HG02798 (cell line): ENCODE measurements around the gene BMP8A.

Experiments used
- ATAC-seq: cut with Tn5 transposase; IDR thresholded peaks from one replicate; pipeline ENCODE4 v1.9.1; 2021; ENCODE audit warnings: mild to moderate bottlenecking; ENCODE audit not compliant: unreplicated experiment, poor library complexity

Gene BMP8A

DNA sequence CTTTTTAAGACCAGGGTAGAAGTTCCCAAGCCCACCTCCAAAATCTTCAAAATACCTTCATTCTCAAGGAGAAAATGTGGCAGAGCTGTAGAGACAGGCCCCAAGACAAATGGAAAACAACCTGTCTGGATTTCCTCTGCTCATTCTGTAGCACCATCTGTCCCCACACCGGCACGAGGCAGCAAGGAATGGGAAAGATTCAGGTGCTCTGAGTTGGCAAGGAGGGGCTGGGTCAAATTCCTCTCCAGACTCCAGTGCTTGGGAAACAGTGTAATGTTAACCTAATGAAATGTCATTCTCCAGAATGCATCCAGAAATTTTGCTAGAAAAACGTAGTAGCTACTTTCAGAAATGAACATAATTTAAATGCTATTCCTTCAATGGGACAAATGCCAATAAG lies 75.9 kb downstream of the BMP8A start:
- no peak for ATAC-seq

DNA sequence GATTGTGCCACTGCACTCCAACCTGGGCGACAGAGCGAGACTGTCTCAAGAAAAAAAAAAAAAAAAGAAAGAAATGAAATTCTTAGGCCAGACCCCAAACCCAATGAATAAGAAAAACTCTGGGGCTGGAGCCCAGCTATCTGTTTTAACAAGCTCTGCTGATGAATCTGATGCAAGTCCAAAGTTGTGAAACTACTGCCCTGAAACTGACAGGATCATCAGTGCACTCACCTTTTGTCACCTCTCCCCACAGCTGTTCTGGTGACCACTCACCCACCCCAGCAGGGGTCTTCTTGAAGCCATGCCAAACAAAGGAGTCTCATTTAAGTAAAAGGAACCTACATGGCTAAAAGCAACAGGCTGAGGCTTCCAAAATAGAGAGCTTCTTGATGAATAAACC lies 76.8 kb downstream of the BMP8A start:
- ATAC-seq: no peak

DNA sequence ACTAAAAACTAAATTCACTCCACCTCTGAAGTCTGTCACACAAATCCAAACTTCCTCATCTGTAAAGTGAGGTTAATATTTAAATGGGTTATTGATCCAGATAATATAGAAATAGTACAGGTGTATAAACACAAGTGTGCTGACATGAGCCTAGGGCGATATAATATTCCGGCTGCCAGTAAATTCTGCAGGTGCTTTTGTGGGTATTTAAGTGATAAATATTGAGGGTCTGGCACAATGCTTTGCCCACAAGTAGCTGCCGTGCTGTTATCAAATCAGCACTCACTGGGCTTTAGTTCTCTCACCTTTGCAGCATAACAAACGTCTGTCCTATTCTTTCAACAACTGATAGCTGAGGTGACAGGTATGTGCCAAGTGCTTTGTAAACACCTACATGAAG lies 77.6 kb downstream of the BMP8A start:
- ATAC-seq: no peak

DNA sequence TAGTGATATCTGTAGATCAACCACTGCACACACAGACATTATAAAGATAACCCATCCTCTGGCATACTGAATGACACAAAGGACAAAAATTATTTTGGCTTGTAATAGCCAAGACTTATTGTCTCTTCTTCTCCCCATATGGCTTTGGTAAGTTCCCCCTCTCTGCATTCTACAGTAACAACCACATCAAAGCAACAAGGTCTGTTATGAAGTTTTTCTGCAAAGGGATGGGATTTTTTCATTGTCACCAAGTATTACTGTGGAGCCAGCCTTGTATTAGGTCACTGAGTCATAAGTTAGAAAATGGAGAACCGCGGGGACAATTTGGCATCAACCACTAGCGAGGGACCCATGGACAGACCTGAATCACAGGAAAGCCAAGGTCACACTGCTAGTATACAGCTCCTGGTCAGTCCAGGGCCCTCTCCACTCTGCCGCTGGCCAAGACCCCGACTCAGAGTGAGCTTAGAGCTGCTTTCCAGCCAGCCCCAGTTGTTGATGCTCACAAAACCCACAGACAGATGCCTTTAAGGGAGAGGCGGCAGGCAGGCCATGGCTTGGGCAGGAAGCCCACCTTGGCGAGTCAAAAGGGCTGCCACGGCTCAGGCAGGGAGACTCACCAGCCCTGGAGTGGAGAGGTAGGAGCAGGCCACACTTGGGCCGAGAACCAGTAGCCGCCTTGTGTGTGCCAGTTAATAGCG lies 79.2 kb downstream of the BMP8A start:
- ATAC-seq: no peak

DNA sequence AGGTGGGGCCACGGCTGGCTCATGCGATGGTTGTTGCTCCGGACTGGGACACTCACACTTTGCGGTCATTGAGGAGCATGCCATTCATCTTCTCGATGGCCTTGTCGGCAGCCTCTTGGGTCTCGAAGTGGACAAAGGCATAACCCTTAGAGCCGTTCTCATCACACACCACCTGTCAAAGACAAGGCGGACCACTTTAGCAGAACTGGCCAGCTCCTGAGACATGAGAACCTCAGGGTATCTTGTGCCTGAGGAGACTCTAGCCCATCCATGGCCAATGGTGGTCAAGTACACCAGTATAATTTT lies 79.7 kb downstream of the BMP8A start:
- ATAC-seq: no peak

DNA sequence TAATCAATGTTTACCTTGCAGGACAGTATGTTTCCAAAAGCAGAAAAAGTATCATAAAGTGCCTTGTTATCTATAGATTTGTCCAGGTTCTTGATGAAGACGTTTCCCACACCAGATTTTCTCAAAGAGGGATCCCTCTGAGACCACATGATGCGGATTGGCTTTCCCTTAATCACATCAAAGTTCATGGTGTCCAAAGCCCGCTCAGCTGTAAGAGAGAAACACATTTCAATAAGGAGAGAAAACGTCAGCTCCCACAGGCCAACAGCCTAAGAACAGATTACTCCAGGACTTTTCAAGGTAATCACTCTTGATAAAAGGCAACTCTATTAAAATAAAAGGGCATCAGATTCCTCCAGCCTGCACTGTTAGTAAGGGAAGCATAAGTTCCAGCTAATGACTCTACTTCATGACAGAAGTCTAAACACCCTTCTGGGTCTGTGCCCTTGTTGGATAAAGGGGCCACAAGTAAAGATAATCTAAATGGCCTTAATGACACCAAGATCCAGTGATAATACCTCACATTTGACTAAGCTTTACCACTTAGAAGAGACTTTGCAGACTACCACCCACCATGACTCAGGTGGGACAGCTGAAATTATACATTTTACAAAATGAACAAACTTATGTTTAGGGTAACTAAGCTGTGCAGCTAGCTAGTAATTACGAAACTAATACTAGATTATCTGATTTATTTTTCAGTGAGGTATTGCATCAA lies 81.1 kb downstream of the BMP8A start:
- ATAC-seq: no peak

DNA sequence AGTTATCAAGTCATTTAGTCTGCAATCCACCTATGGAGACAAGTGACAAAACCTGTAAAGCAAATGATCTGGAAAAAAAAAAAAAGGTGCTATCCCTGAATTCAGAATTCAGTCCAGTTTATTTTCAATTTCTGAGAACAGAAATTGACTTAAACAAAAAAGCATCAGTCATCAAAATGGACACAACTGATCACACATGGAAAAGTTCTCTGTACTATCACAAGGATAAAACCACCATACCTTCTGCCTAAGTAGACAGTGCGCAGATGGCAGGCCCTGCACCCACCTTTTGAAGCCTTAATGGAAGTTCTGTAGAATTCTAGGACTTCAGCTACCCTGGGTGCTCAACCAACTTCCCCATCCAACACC lies 81.6 kb downstream of the BMP8A start:
- ATAC-seq: no peak

DNA sequence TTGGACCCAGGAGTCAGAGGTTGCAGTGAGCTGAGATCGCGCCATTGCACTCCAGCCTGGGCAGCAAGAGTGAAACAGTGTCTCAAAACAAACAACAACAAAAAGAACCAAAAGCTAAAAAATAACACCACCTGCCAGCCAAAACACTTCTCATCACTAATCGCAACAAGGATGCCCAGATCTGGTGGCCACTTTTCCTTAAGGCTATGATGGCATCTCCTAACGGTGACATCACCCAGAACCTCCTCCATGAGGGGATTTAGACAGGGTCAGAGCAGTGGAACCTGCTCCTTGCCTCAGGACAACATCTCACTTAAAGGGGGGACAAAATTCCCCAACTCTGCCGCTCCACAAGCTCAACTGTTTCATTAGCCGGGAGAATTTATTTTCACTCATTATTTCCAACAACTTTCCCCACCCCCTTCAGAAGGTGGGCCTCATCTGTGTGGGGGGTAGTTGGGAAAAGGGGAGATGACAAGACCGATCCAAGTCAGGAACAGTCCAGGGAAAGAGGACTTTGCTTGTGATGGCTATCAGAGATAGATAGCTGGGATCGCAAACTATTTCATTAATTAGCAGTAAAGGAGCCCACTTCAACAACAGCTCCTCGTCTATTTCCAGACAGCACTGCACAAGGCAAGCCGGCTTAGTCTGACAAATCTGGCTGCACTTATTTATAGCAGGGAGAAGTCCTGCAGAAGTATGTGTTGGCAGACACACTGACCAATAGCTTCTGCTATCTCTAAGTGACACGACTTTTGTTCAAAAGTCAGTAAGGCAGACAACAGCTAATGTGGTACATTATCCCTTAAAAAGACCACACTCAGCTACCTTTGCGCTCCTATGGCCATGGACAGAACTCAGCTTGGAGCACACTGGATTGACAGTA lies 82.5 kb downstream of the BMP8A start:
- ATAC-seq: no peak

DNA sequence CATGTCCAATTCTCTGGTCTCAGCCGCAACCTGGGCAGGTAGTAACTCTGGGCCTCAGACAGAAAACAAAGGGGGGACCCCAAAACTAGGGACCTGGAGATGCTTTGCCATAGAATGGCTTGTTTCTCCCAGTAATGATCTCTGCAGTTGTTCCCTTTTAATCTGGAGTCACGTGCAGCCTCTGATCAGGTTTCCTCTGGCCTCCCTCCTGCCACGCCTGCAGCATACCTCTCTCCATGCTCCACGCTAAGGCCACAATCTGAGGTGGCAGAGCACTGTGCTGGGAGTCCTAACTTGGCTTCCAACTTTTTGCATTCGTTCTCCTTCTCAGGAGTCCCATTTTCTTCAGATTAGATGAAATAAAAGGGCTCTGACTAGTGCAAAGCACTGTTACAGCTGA lies 83.2 kb downstream of the BMP8A start:
- no peak for ATAC-seq
